C4-2B (cell line): ENCODE measurements around the gene C10orf67.

ENCODE experiments used
- CTCF ChIP-seq: fragments of 450-650 bp; conservative IDR thresholded peaks from 2 replicates; pipeline ENCODE4 v1.5.1; 2017; ENCODE audit warnings: mild to moderate bottlenecking
- ZFX ChIP-seq: fragments of 450-650 bp; IDR thresholded peaks from 2 replicates; pipeline ENCODE4 v1.6.1; 2017

DNA sequence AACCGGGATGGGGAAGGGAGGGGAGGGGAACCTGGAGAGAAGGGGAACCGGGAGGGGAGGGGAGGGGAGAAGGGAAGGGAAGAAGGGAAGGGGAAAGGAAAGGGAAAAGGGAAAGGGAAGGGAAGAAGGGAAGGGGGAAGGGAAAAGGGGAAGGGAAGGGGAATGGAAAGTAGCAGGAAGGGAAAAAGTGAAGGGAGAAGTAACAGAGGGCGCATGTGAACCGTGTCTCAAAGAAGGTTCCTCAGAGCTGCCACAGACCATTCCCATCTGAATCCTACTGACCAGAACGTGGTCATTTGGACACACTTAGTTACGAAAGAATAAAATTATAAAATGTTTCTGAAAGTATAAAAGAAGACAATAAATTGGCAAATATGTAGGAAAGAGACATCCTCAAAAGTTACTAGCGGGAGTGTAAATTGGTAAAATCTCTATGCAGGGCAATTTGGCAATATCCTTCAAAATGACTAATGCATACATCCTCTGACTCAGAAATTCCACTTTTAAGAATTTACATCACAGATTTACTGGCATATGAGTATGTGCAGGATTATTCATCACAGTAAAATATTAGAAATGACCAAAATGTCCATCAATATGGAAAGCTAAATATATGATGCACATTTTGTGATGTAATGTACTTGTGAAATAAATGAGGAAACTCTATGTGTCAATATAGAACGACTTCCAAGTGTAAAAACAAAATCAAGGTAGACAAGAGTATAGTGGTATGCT, 12.9 kb downstream of the C10orf67 start:
- no peak for TF ChIP-seq CTCF
- TF ChIP-seq ZFX, result no peak
